Nephron progenitor cell (in vitro differentiated cells): ENCODE data around the gene STK17A.
A peak's percentile ranks its signal among the peaks of the same experiment; 100 is the strongest.

Experiments used
- DNase-seq: peaks from one replicate; pipeline ENCODE4 v3.0.0; 2021
- H3K27ac Mint-ChIP-seq: 2 replicates; pipeline ENCODE4 v1.8.0; 2021; ENCODE audit warnings: mild to moderate bottlenecking, moderate library complexity, mixed read lengths
- H3K27me3 Mint-ChIP-seq: 2 replicates; pipeline ENCODE4 v1.8.0; 2021; ENCODE audit warnings: mild to moderate bottlenecking, low read depth, mixed read lengths; ENCODE audit not compliant: poor library complexity
- H3K36me3 Mint-ChIP-seq: 2 replicates; pipeline ENCODE4 v1.8.0; 2021; ENCODE audit warnings: low read depth, mixed read lengths
- H3K4me1 Mint-ChIP-seq: 2 replicates; pipeline ENCODE4 v1.8.0; 2021; ENCODE audit warnings: mixed read lengths
- H3K4me3 Mint-ChIP-seq: 2 replicates; pipeline ENCODE4 v1.8.0; 2021; ENCODE audit warnings: mild to moderate bottlenecking, moderate library complexity, mixed read lengths
- H3K9me3 Mint-ChIP-seq: 2 replicates; pipeline ENCODE4 v1.8.0; 2021; ENCODE audit warnings: mild to moderate bottlenecking, moderate library complexity, mixed read lengths
- CTCF ChIP-seq: fragments of 200-600 bp; sonication (generic); IDR thresholded peaks from 2 replicates; pipeline ENCODE4 v1.5.0; 2021; ENCODE audit warnings: antibody characterized with exemption

Gene STK17A

GRCh38 chr7:43636093-43636492 lies 53.2 kb downstream of the STK17A start:
- no peaks in the 10 kb centered on the region for H3K27me3 Mint-ChIP-seq
- H3K27ac Mint-ChIP-seq, result no peak overlapping the region
- TF ChIP-seq CTCF, result no peak
- peaks cover 5% of the 10 kb centered on the region for H3K9me3 Mint-ChIP-seq
- DNase-seq, result no peak
- H3K4me3 Mint-ChIP-seq, result no peak overlapping the region
- peaks cover 99% of the 10 kb centered on the region for H3K36me3 Mint-ChIP-seq
- H3K4me1 Mint-ChIP-seq, result no peaks in the 10 kb centered on the region

- no peak for TF ChIP-seq CTCF
- Mint-ChIP-seq H3K9me3 (peaks cover 5% of the 10 kb centered on the region), H3K4me3 (no peak overlapping the region), H3K27me3 (no peaks in the 10 kb centered on the region), H3K36me3 (peaks cover 89% of the 10 kb centered on the region), H3K4me1 (no peaks in the 10 kb centered on the region), H3K27ac (no peak overlapping the region)
- DNase-seq, result no peak
Measured at GRCh38 chr7:43637114-43637806, 54.4 kb downstream of the STK17A start.

- Mint-ChIP-seq H3K27me3 (peaks cover 3% of the 10 kb centered on the region), H3K9me3 (peaks cover 5% of the 10 kb centered on the region), H3K4me1 (no peaks in the 10 kb centered on the region), H3K27ac (no peak overlapping the region), H3K4me3 (no peak overlapping the region), H3K36me3 (peaks cover 78% of the 10 kb centered on the region)
- DNase-seq, result no peak
- no peak for TF ChIP-seq CTCF
Measured at GRCh38 chr7:43639858-43640491, 57.1 kb downstream of the STK17A start.

GRCh38 chr7:43640679-43641078 lies 57.8 kb downstream of the STK17A start:
- H3K36me3 Mint-ChIP-seq, result peaks cover 77% of the 10 kb centered on the region
- H3K4me3 Mint-ChIP-seq, result no peak overlapping the region
- peaks cover under 1% of the 10 kb centered on the region for H3K9me3 Mint-ChIP-seq
- peaks cover 3% of the 10 kb centered on the region for H3K27me3 Mint-ChIP-seq
- no peak for TF ChIP-seq CTCF
- H3K4me1 Mint-ChIP-seq, result no peaks in the 10 kb centered on the region
- no peak overlapping the region for H3K27ac Mint-ChIP-seq
- no peak for DNase-seq

GRCh38 chr7:43642897-43643630 lies 60.2 kb downstream of the STK17A start:
- no peak overlapping the region for H3K4me3 Mint-ChIP-seq
- no peaks in the 10 kb centered on the region for H3K4me1 Mint-ChIP-seq
- no peak for TF ChIP-seq CTCF
- H3K27me3 Mint-ChIP-seq, result peaks cover 3% of the 10 kb centered on the region
- no peaks in the 10 kb centered on the region for H3K9me3 Mint-ChIP-seq
- H3K27ac Mint-ChIP-seq, result peak overlapping the region; percentile 17
- H3K36me3 Mint-ChIP-seq, result peaks cover 63% of the 10 kb centered on the region
- DNase-seq, result no peak
